Left kidney (tissue), 8 donors: Measurements from ENCODE around the gene VPS35. TPM values are rescaled to one million over a fixed set of nuclear protein-coding genes. Genes with fewer than 3 reads are reported as not detected.

Experiments used
- DNase-seq: peaks from one replicate; pipeline ENCODE4 v3.0.0-alpha.2; 2013
- long read RNA-seq, 8 donors: transcript quantifications; one replicate each; lab custom pipeline, GENCODE V29; 2026
- polyA plus RNA-seq: library from polyadenylated mRNA; unstranded; fragments of 120-200 nt; gene quantifications from one replicate; pipeline ENCODE4 v1.2.1, GENCODE V29; 2013; ENCODE audit not compliant: insufficient read length

VPS35 gene
- polyA plus RNA-seq: 164 TPM
- long read RNA-seq, donor 1, full-length matches to known transcripts: 23 of 238 reads
- long read RNA-seq, donor 1, partial matches to known transcripts: 208 of 238 reads
- long read RNA-seq, donor 1, other reads (novel, unspliced or antisense): 7 of 238 reads
- long read RNA-seq, donor 2, full-length matches to known transcripts: 20 of 220 reads
- long read RNA-seq, donor 2, partial matches to known transcripts: 200 of 220 reads
- long read RNA-seq, donor 2, other reads (novel, unspliced or antisense): 0 of 220 reads
- long read RNA-seq, donor 3, full-length matches to known transcripts: 11 of 58 reads
- long read RNA-seq, donor 3, partial matches to known transcripts: 47 of 58 reads
- long read RNA-seq, donor 3, other reads (novel, unspliced or antisense): 0 of 58 reads
- long read RNA-seq, donor 4, full-length matches to known transcripts: 1 of 1 reads
- long read RNA-seq, donor 4, partial matches to known transcripts: 0 of 1 reads
- long read RNA-seq, donor 4, other reads (novel, unspliced or antisense): 0 of 1 reads
- long read RNA-seq, donor 5, full-length matches to known transcripts: 26 of 121 reads
- long read RNA-seq, donor 5, partial matches to known transcripts: 95 of 121 reads
- long read RNA-seq, donor 5, other reads (novel, unspliced or antisense): 0 of 121 reads
- long read RNA-seq, donor 6, full-length matches to known transcripts: 22 of 75 reads
- long read RNA-seq, donor 6, partial matches to known transcripts: 45 of 75 reads
- long read RNA-seq, donor 6, other reads (novel, unspliced or antisense): 8 of 75 reads
- long read RNA-seq, donor 7, full-length matches to known transcripts: 18 of 85 reads
- long read RNA-seq, donor 7, partial matches to known transcripts: 67 of 85 reads
- long read RNA-seq, donor 7, other reads (novel, unspliced or antisense): 0 of 85 reads
- long read RNA-seq, donor 8, full-length matches to known transcripts: 14 of 25 reads
- long read RNA-seq, donor 8, partial matches to known transcripts: 11 of 25 reads
- long read RNA-seq, donor 8, other reads (novel, unspliced or antisense): 0 of 25 reads

GRCh38 chr16:46688654-46689364 is at the start of gene VPS35:
Gene VPS35, minus strand, starts transcription at chr16:46689178. Its CDS starts 45 bp downstream, at chr16:46689133.
- peak; percentile 98 for DNase-seq

- no peak for DNase-seq
These were observed 48.7 kb upstream of the VPS35 start for GRCh38 chr16:46737621-46738214.

DNA sequence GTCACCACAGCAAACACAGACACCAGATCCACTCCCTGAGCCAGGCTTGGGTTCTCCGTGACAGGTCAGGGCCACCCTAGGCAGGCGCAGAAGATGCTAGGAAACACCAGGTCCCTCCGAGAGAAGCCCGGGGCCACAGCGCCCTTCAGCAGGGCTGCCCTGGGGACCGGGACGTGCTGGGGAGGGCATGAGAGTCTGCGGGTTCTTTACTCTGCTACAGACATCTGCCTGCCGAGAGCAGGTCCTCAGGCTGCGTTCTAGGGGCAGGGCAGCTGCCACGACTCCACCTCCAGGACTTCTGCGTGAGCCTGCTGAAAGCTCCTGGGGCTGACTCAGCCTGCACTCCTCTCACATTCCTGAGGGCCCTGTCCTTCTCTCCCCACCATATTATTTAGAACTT is 47.7 kb upstream of the VPS35 start:
- DNase-seq: no peak

DNA sequence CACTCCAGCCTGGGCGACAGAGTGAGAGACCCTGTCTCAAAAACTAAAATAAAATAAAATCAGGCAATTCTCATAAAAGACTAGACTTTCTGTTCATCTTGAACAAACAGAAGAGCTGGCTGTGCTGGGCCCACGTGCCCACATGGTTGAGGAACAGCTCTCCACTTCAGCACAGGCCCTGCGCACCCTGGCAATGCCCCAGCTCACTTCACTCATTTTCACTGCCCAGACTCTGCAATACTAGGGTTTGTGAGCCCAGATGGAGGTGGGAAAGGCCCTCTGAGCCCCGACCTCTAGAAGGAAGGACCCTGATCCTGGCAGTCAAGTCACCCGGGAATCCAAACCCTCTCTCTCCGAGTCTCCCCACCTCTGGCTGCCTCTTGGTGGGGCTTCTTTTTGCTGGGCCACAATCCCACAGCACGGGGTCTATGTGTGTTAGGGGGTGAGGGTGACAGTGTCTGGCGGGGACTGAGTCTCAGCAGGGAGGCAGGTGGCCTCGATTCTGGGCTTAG is 44.4 kb upstream of the VPS35 start:
- no peak for DNase-seq

DNA sequence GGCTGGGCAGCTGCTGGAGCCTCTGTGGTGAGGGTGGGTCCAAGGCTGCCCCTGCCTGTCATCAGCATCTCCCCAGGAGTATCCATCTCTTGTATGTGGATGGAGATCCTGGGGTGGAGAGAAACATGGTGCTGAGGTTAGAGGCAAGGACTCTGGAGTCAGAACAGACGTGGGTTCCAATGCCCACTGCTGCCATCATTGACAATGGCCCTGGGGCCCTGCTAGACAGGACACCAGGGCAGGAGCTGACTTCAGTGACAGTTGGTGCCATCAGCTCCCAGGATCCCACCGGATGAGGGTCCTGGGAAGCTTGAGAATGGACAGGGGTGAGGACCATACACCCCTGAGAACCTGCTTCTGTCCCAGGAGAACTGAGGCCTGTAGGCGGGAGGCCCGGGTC is 43.6 kb upstream of the VPS35 start:
- DNase-seq: no peak

GRCh38 chr16:46731691-46732555 is 42.9 kb upstream of the VPS35 start:
- DNase-seq: peak; percentile 2

DNA sequence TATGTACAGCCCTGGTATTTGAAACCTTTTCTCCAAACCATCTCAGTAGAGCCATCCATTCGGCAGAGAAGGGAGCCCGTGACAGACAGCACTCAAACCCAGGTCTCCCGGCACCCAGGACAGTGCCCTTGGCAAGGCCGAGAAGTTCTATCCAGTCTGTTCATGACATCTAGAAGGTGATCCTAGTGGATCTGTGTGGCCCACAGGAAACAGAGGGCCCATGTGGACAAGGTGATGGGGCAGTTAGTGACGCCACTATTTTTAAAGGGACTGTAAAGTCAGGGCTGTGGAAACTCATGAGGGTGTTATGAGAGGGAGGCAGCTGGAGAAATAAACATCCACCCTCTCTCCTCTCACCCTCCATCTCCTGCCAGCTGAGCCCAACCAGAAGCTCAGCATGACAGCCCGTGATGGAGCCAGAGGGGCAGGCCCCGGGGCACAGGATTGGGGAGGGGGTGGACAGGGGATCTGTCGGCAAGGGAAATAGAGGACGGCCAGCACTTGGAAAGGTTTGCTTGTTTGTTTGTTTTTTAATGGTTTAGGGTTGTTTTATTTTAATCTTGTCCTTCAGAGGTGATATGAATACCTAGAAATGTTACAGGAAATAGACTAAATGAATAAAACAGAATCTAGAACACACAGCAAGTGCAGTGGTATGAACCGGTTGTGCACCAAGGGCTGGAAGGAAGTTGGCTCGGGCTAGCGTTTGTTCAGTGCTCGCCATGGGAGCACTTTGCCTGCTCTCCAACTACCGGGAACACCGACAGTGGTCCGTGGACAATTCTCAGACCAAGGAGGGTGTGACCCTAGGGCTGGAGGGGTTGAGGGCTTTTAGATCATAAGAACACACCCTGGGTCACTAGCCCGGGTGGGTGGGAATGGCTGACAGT is 42.1 kb upstream of the VPS35 start:
- DNase-seq: no peak

DNA sequence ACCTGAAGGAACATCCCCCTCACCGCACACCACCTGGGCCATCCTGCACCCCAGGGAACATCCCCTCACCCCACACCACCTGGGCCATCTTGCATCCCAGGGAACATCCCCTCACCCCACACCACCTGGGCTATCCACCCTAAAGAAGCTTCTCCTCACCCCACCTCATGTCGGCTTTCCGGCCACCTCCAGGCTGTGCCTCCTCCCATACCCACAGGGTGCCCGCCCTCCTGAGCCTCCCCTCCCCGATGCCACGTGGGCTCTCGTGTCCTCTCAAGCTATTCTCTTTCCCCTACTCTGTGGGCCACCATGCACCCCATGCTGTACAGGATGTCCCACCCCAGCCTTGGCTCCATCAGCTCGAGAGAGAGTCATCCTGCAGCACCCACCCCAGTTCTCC is 41.1 kb upstream of the VPS35 start:
- DNase-seq: no peak

GRCh38 chr16:46729326-46729995 is 40.5 kb upstream of the VPS35 start:
- no peak for DNase-seq

DNA sequence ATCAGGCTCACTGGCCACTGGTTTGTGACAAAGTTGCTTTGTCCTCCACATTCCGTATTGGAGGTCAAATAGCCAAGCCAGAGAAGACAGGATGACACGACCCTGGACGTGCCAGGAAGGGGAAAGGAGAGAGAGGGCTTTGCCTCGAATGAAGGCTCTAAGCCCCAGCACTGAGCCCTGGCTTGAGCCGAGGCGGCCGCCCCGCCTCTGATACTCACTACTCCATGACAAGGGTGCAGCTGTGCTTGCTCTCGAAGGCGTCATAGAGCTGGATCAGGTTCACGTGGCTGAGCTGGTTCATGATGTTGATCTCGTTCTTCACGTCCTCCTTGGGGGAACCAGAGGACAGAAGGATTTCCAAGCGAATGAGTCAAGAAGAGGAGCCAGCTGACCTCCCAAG is 39.8 kb upstream of the VPS35 start:
- DNase-seq: no peak

DNA sequence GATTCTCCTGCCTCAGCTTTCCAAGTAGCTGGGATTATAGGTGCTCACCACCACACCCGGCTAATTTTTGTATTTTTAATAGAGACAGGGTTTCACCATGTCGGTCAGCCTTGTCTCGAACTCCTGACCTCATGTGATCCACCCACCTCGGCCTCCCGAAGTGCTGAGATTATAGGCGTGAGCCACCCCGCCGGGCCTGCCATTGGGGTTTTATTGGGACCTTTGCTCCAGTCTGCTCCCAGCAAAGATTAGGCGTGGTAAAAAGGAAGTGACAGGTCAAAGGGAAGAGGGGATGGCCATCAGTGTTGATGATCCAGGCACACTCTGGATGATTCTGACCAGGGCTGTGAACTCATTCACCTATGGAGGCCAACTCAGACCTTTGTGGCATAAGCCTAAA is 38.7 kb upstream of the VPS35 start:
- no peak for DNase-seq

- no peak for DNase-seq
These were observed 38.2 kb upstream of the VPS35 start for GRCh38 chr16:46727184-46727583.

GRCh38 chr16:46721885-46722284 is 32.9 kb upstream of the VPS35 start:
- no peak for DNase-seq

DNA sequence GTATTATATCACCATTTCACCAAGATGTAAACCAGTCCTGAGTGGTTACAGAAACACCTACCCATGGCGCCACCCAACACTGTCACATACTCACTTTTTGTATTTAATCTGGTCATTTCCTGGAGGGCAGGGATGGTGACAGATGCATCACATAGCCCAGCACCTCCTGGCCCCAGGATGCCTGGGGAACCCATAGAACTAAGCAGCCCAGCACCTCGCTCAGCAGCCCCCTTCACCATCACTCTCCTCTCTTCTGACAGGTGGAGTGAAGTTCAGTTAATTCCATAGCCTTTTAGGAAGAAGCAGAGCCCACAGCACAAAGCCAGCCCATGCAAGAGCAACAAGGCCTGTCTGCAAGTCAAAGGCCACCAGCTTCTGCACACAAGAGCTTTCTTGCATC is 31.6 kb upstream of the VPS35 start:
- DNase-seq: no peak

GRCh38 chr16:46719528-46719927 is 30.6 kb upstream of the VPS35 start:
- no peak for DNase-seq

DNA sequence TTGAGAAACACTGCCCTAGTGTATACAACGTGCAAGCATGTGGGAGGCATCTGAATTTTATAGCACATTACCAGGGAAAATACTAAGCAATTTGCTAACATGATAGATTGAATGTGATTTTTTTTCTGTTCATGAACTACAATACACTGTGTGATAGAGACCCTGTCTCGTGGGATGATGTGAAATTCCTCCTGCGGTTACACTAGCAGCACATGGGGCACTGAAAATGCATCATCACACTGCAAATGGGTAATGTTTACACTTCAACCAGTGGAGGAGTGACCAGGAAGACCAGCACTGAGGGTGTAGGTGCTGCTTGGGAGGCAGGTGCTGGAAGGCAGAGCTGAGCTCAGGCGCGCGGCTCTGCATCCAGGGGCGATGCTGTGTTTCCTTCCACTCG is 29.2 kb upstream of the VPS35 start:
- DNase-seq: no peak

DNA sequence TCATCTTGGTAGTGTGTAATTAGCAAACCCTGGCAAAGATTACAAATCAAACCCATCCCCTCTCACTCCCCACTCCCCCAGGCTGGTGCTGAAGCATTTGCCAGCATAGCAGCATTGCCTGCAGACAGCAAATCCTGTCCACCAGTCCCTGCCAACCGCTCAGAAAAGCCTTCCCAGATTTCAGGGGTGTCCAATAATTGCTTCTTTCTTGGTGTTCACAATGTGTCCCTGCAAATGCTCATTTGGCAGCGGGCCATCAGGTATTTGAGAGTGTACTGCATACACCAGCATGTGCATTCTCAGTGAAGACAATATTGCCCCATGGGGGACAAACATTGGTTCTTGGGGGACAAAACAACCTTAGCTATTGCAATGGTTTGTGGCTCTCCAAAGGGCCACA is 28.7 kb upstream of the VPS35 start:
- DNase-seq: no peak

DNA sequence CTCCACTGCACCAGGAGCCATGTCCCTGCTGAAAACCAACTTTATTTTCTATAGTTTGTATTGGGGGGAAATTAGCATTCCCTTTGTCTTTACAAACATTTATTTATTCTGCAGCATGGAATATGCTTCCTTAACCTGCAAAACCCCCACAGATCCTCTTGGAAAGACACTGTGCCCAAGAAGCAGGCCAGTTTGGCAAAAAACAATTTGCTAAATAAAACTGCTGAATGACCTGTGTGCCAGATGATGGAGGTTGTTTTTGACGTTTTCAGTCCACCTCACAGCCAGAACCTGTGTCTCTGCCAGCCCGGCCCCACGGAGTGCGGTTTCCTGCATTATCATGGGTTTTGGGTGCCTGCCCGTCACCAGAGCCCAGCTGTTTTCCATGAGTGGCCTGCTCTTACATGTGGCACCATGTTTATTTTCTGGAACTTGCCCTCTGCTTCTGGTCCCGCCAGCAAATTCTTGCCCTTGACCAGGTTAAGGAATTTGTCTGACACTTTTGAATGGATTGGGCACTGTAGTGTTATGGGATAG is 26.9 kb upstream of the VPS35 start:
- no peak for DNase-seq
